IMR-90 (cell line): ENCODE data around the gene MORC1. TPM values are rescaled to one million over a fixed set of nuclear protein-coding genes. Genes with fewer than 3 reads are reported as not detected.

ENCODE experiments used
- ATAC-seq: fragments of 200-7000 bp; cut with Tn5 transposase; 2 replicates; pipeline ENCODE4 v1.9.1; 2020; ENCODE audit warnings: low read depth, mild to moderate bottlenecking, moderate library complexity
- BruUV-seq: library from RNA; stranded (reverse); fragments of 400-500 nt; replicated peaks from 2 replicates; lab custom pipeline; 2021; lab: Mats Ljungman, UMichigan
- CTCF ChIA-PET: fragments of 300-600 bp; formaldehyde crosslinking; extraction: SDS; loops from one replicate; lab custom pipeline; 2021; ENCODE audit warnings: antibody characterized with exemption; lab: Yijun Ruan, JAX
- POLR2A ChIA-PET: fragments of 300-600 bp; sonication (Branson Sonifier 250); formaldehyde crosslinking; loops from one replicate; lab custom pipeline; 2022; ENCODE audit warnings: antibody characterized with exemption; ENCODE audit not compliant: unreplicated experiment; lab: Charles Lee
- DNase-seq: peaks from one replicate; pipeline ENCODE4 v3.0.0; 2013
- H2AFZ ChIP-seq: replicated peaks from 2 replicates; pipeline ENCODE3; 2013; ENCODE audit warnings: low read length, mild to moderate bottlenecking; ENCODE audit not compliant: poor library complexity
- H2AK5ac ChIP-seq: 2 replicates; pipeline ENCODE4 v1.6.1; 2013; ENCODE audit warnings: low read depth, low read length, inconsistent platforms
- H2AK9ac ChIP-seq: replicated peaks from 2 replicates; pipeline ENCODE3; 2013; ENCODE audit warnings: mild to moderate bottlenecking, low read depth, low read length, moderate library complexity; ENCODE audit not compliant: poor library complexity
- H2BK120ac ChIP-seq: 2 replicates; pipeline ENCODE4 v1.6.1; 2013; ENCODE audit warnings: low read depth, low read length, inconsistent platforms
- H2BK15ac ChIP-seq: 3 replicates; pipeline ENCODE4 v1.6.1; 2013; ENCODE audit warnings: low read depth, low read length, inconsistent platforms
- H2BK20ac ChIP-seq: 2 replicates; pipeline ENCODE4 v1.6.1; 2013; ENCODE audit warnings: low read depth, mild to moderate bottlenecking, inconsistent platforms, low read length, moderate library complexity
- H2BK5ac ChIP-seq: 2 replicates; pipeline ENCODE4 v1.6.1; 2013; ENCODE audit warnings: mild to moderate bottlenecking, low read depth, low read length, inconsistent platforms; ENCODE audit not compliant: poor library complexity, severe bottlenecking
- H3K14ac ChIP-seq: replicated peaks from 2 replicates; pipeline ENCODE4 v1.6.1; 2013; ENCODE audit warnings: low read depth, low read length, inconsistent platforms
- H3K18ac ChIP-seq: 2 replicates; pipeline ENCODE4 v1.6.1; 2013; ENCODE audit warnings: low read depth, low read length, control low read depth
- H3K23ac ChIP-seq: 2 replicates; pipeline ENCODE4 v1.6.1; 2013; ENCODE audit warnings: low read depth, low read length, inconsistent platforms
- H3K27ac ChIP-seq: 2 replicates; pipeline ENCODE4 v1.5.1; 2013; ENCODE audit warnings: mild to moderate bottlenecking, control low read depth, low read length; ENCODE audit not compliant: insufficient read depth
- H3K27me3 ChIP-seq: 2 replicates; pipeline ENCODE4 v1.6.1; 2013; ENCODE audit warnings: low read length; ENCODE audit not compliant: control insufficient read depth, insufficient read depth
- H3K36me3 ChIP-seq: 2 replicates; pipeline ENCODE4 v1.6.1; 2013; ENCODE audit warnings: low read length, mixed read lengths; ENCODE audit not compliant: control insufficient read depth, insufficient read depth
- H3K4ac ChIP-seq: 2 replicates; pipeline ENCODE4 v1.6.1; 2013; ENCODE audit warnings: low read depth, low read length, inconsistent platforms
- H3K4me1 ChIP-seq: 2 replicates; pipeline ENCODE4 v1.6.1; 2013; ENCODE audit warnings: low read length, mixed read lengths; ENCODE audit not compliant: control insufficient read depth, insufficient read depth
- H3K4me2 ChIP-seq: 2 replicates; pipeline ENCODE4 v1.6.1; 2013; ENCODE audit warnings: low read depth, mild to moderate bottlenecking, control low read depth, low read length, moderate library complexity
- H3K4me3 ChIP-seq: 2 replicates; pipeline ENCODE4 v1.5.1; 2013; ENCODE audit warnings: low read depth, mild to moderate bottlenecking, control low read depth, low read length, moderate library complexity; ENCODE audit not compliant: insufficient read depth
- H3K56ac ChIP-seq: 2 replicates; pipeline ENCODE4 v1.6.1; 2013; ENCODE audit warnings: low read length, inconsistent platforms; ENCODE audit not compliant: insufficient read depth; ENCODE audit errors: extremely low read depth
- H3K79me1 ChIP-seq, 2 experiments: 2 replicates each; pipeline ENCODE4 v1.6.1; 2013; ENCODE audit warnings: low read length in 2 of 2, inconsistent platforms in 1 of 2, low read depth in 1 of 2
- H3K9ac ChIP-seq: 2 replicates; pipeline ENCODE4 v1.6.1; 2013; ENCODE audit warnings: low read depth, low read length, control low read depth
- H3K9me1 ChIP-seq: 2 replicates; pipeline ENCODE4 v1.6.1; 2013; ENCODE audit warnings: low read length, inconsistent platforms; ENCODE audit not compliant: insufficient read depth
- H3K9me3 ChIP-seq: 2 replicates; pipeline ENCODE4 v1.6.1; 2013; ENCODE audit warnings: low read length; ENCODE audit not compliant: control insufficient read depth, insufficient read depth
- H4K20me1 ChIP-seq: 2 replicates; pipeline ENCODE4 v1.6.1; 2013; ENCODE audit warnings: low read length, inconsistent platforms; ENCODE audit not compliant: insufficient read depth
- H4K5ac ChIP-seq: 2 replicates; pipeline ENCODE4 v1.6.1; 2013; ENCODE audit warnings: mild to moderate bottlenecking, low read depth, low read length, control low read depth
- H4K8ac ChIP-seq, 2 experiments: 2 replicates each; pipeline ENCODE4 v1.6.1; 2013; ENCODE audit warnings: low read depth in 2 of 2, low read length in 2 of 2, control low read depth in 1 of 2, inconsistent platforms in 1 of 2
- H4K91ac ChIP-seq: 2 replicates; pipeline ENCODE4 v1.6.1; 2013; ENCODE audit warnings: low read depth, low read length, inconsistent platforms; ENCODE audit not compliant: insufficient read depth
- BHLHE40 ChIP-seq: fragments of 150-350 bp; IDR thresholded peaks from 2 replicates; pipeline ENCODE4 v1.6.1; 2016; ENCODE audit warnings: mild to moderate bottlenecking, low read depth, low read length
- CEBPB ChIP-seq: IDR thresholded peaks from 2 replicates; pipeline ENCODE4 v1.6.1; 2012; ENCODE audit warnings: low read depth, low read length, improper control_type of control experiment
- CHD1 ChIP-seq: IDR thresholded peaks from 2 replicates; pipeline ENCODE4 v1.6.1; 2012; ENCODE audit warnings: low read depth, low read length, improper control_type of control experiment
- FOS ChIP-seq: fragments of 150-350 bp; IDR thresholded peaks from 2 replicates; pipeline ENCODE4 v1.6.1; 2016; ENCODE audit warnings: low read depth, low read length
- MAFK ChIP-seq: IDR thresholded peaks from 2 replicates; pipeline ENCODE4 v1.6.1; 2012; ENCODE audit warnings: low read depth, low read length, improper control_type of control experiment
- MXI1 ChIP-seq: IDR thresholded peaks from 2 replicates; pipeline ENCODE4 v1.6.1; 2012; ENCODE audit warnings: low read depth, mild to moderate bottlenecking, low read length, moderate library complexity, borderline replicate concordance
- NFE2L2 ChIP-seq: fragments of 150-350 bp; IDR thresholded peaks from 2 replicates; pipeline ENCODE4 v1.6.1; 2016; ENCODE audit warnings: low read depth, mild to moderate bottlenecking, low read length
- POLR2A ChIP-seq: IDR thresholded peaks from 2 replicates; pipeline ENCODE4 v1.6.1; 2012; ENCODE audit warnings: mild to moderate bottlenecking, low read depth, low read length
- RFX5 ChIP-seq: IDR thresholded peaks from 2 replicates; pipeline ENCODE4 v1.8.0; 2012; ENCODE audit warnings: low read depth, mild to moderate bottlenecking, low read length, moderate library complexity
- SMC3 ChIP-seq: fragments of 150-350 bp; IDR thresholded peaks from 2 replicates; pipeline ENCODE4 v1.6.1; 2016; ENCODE audit warnings: low read depth, mild to moderate bottlenecking, antibody characterized with exemption, low read length, moderate library complexity
- WGBS, 2 experiments: methylation state at CpG; one replicate each; pipeline versions ENCODE4 v1.1.5 to v1.1.7; 2013; ENCODE audit warnings: missing lambda C conversion rate in 2 of 2; ENCODE audit not compliant: insufficient read length in 1 of 2; ENCODE audit errors: extremely low coverage in 2 of 2; 5-methylcytosine and 5-hydroxymethylcytosine counted together
- dilution Hi-C: fragments of 300-500 bp; cut with HindIII; formaldehyde crosslinking; loops from one replicate; pipeline ENCODE4 v1.14.3; 2018; ENCODE audit warnings: low sequenced_read_pairs; ENCODE audit not compliant: unreplicated experiment
- in situ Hi-C: fragments of 300-500 bp; cut with MboI; formaldehyde crosslinking; loops from 3 replicates; pipeline ENCODE4 v1.14.3; 2019; ENCODE audit warnings: low sequenced_read_pairs, inconsistent platforms, mixed read lengths
- intact Hi-C: fragments of 100-400 bp; cut with micrococcal nuclease; formaldehyde crosslinking; loops from 2 replicates; pipeline ENCODE4 v1.10.0; 2022
- polyA plus RNA-seq, 3 experiments: library from polyadenylated mRNA; depleted of rRNA; stranded (reverse); fragments of >200 nt; gene quantifications; 2 replicates each; pipeline ENCODE4 v1.2.3, GENCODE V29; 2012; ENCODE audit warnings: low replicate concordance in 1 of 3
- total RNA-seq: library from RNA; depleted of rRNA; stranded (reverse); fragments of >200 nt; gene quantifications from 2 replicates; pipeline ENCODE4 v1.2.3, GENCODE V29; 2012
- TF ChIP-seq, protein P1 (sequence below): fragments of 150-350 bp; IDR thresholded peaks from 2 replicates; pipeline ENCODE4 v1.6.1; 2017; ENCODE audit warnings: mild to moderate bottlenecking, antibody characterized with exemption, low read length, low read depth
- TF ChIP-seq, protein P2 (sequence below): conservative IDR thresholded peaks from 2 replicates; pipeline ENCODE4 v1.5.1; 2012; ENCODE audit warnings: mild to moderate bottlenecking, low read depth, low read length, improper control_type of control experiment

MORC1 gene
- total and polyA plus RNA-seq, 2 of the 4 experiments (the other 2 are of a cell fraction) = not detected

DNA sequence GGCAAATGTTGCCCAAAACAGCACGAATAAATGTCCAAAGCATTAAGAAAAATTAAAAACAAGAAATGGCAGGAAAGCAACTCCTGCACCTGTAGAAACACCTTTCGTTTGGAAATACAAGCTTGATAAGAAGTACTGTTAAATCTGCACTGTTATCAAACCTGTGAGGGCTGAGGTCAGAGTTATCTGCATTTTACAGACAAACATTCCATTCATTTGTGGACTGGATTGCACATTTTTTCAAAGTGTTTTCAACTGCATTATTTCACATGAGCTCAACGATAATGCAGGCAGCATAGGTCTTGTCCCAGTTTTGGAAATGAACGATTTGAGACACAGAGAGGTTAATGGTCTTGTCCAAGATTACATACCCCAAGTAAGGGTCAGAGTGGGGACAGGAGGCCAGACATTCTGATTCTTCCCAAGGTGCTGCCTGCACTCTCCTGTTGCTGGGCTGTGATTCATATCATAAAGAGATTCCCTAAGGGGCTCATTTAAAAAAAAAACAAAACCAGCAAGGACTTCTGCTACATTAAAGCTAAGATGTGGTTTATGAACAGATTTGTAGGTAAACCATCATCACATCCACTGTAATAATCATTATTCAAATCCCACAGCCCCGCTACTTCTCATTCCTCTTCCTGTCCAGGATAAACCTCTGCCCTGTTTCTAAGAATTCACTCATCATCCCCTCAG is 177.2 kb downstream of the MORC1 start (continued):
- TF ChIP-seq MXI1 (no peak), SMC3 (no peak), POLR2A (no peak), RFX5 (no peak), MAFK (no peak), BHLHE40 (no peak), NFE2L2 (no peak)

DNA sequence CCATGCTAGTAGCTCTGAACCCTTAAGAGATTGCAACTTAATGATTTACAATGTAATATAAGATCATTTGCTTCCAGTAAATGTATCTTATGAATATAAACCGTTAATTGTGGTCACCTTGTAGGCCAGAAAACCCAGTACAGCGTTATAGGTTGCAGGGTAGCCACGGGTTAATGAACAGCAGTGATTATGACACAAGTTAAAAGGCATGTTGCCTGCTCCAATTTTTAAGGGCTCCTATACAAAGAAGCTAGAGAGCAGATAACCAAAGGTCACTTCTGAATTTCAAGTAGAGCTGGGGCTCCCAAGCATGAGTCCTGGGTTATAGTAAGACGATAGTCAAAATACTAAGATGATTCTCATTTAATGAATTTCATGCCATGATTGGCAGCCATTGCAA is 177.8 kb downstream of the MORC1 start:
- Histone ChIP-seq H3K4me1 (no peaks in the 10 kb centered on the region), H3K27ac (no peak overlapping the region), H2AFZ (no peak overlapping the region), H2BK20ac (no peak overlapping the region), H3K9me1 (no peaks in the 10 kb centered on the region), H3K4me3 (no peak overlapping the region), H3K79me1 (no peaks in the 10 kb centered on the region), H4K5ac (no peak overlapping the region), H3K27me3 (no peaks in the 10 kb centered on the region), H3K18ac (no peak overlapping the region), H3K4me2 (no peak overlapping the region), H2AK9ac (no peak overlapping the region), H3K9ac (no peak overlapping the region), H3K9me3 (no peaks in the 10 kb centered on the region), H2BK5ac (no peak overlapping the region), H3K56ac (no peak overlapping the region), H3K14ac (no peak overlapping the region), H2BK15ac (no peak overlapping the region), H4K20me1 (no peaks in the 10 kb centered on the region), H3K36me3 (no peaks in the 10 kb centered on the region), H2BK120ac (no peak overlapping the region), H4K91ac (no peak overlapping the region), H3K4ac (no peak overlapping the region), H2AK5ac (no peak overlapping the region), H3K23ac (no peak overlapping the region), H4K8ac (no peak overlapping the region)
- TF ChIP-seq, protein P1, sequence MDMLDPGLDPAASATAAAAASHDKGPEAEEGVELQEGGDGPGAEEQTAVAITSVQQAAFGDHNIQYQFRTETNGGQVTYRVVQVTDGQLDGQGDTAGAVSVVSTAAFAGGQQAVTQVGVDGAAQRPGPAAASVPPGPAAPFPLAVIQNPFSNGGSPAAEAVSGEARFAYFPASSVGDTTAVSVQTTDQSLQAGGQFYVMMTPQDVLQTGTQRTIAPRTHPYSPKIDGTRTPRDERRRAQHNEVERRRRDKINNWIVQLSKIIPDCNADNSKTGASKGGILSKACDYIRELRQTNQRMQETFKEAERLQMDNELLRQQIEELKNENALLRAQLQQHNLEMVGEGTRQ = no peak
- TF ChIP-seq NFE2L2 (no peak), BHLHE40 (no peak), CEBPB (no peak), MAFK (no peak), SMC3 (no peak), MXI1 (no peak), CHD1 (no peak), FOS (no peak)
- TF ChIP-seq, protein P2, sequence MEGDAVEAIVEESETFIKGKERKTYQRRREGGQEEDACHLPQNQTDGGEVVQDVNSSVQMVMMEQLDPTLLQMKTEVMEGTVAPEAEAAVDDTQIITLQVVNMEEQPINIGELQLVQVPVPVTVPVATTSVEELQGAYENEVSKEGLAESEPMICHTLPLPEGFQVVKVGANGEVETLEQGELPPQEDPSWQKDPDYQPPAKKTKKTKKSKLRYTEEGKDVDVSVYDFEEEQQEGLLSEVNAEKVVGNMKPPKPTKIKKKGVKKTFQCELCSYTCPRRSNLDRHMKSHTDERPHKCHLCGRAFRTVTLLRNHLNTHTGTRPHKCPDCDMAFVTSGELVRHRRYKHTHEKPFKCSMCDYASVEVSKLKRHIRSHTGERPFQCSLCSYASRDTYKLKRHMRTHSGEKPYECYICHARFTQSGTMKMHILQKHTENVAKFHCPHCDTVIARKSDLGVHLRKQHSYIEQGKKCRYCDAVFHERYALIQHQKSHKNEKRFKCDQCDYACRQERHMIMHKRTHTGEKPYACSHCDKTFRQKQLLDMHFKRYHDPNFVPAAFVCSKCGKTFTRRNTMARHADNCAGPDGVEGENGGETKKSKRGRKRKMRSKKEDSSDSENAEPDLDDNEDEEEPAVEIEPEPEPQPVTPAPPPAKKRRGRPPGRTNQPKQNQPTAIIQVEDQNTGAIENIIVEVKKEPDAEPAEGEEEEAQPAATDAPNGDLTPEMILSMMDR = no peak
- ATAC-seq = no peak
- ChIA-PET CTCF (no interaction called here), POLR2A (no interaction called here)
- dilution Hi-C loops = no loop called here
- intact Hi-C loops = no loop called here
- no TSS peak for BruUV-seq
- no CpG with 5 or more reads among the region's 4 CpGs for WGBS, 2 experiments
- in situ Hi-C loops = no loop called here
- no peak for DNase-seq
